RWPE2 (cell line): ENCODE data around the gene GOLGA6L10.
A peak's percentile ranks its signal among the peaks of the same experiment; 100 is the strongest.
"Not testable (repeated sequence)": the region's sequence is repeated elsewhere in the genome, so short reads cannot be mapped to it uniquely, and the experiment has no call there.

Experiments used
- ATAC-seq: fragments of 200-7000 bp; cut with Tn5 transposase; 3 replicates; pipeline ENCODE4 v1.9.1; 2021; ENCODE audit warnings: low read depth
- DNase-seq: peaks from one replicate; pipeline ENCODE4 v3.0.0-alpha.2; 2020; ENCODE audit warnings: low spot score
- H3K27ac ChIP-seq: fragments of 450-650 bp; 2 replicates; pipeline ENCODE4 v1.5.1; 2017; ENCODE audit warnings: mild to moderate bottlenecking; ENCODE audit not compliant: poor library complexity, severe bottlenecking
- H3K27me3 ChIP-seq: fragments of 250-450 bp; sonication (Bioruptor Pico); 2 replicates; pipeline ENCODE4 v1.5.1; 2021; ENCODE audit warnings: mild to moderate bottlenecking, moderate library complexity; ENCODE audit not compliant: insufficient read depth, poor library complexity, severe bottlenecking
- H3K36me3 ChIP-seq: fragments of 250-450 bp; sonication (Bioruptor Pico); 2 replicates; pipeline ENCODE4 v1.5.1; 2020; ENCODE audit warnings: low read depth, mild to moderate bottlenecking, moderate library complexity
- H3K4me1 ChIP-seq: fragments of 250-450 bp; sonication (Bioruptor Pico); 2 replicates; pipeline ENCODE4 v1.5.1; 2021; ENCODE audit warnings: mild to moderate bottlenecking, moderate library complexity; ENCODE audit not compliant: insufficient read depth, poor library complexity, severe bottlenecking
- H3K4me3 ChIP-seq: fragments of 250-450 bp; sonication (Bioruptor Pico); 2 replicates; pipeline ENCODE4 v1.5.1; 2021; ENCODE audit warnings: mild to moderate bottlenecking, moderate library complexity; ENCODE audit not compliant: severe bottlenecking
- H3K9me3 ChIP-seq: fragments of 250-450 bp; sonication (Bioruptor Pico); 2 replicates; pipeline ENCODE4 v1.5.1; 2021; ENCODE audit warnings: mild to moderate bottlenecking, moderate library complexity; ENCODE audit not compliant: severe bottlenecking
- TF ChIP-seq, protein P1 (sequence below): fragments of 450-650 bp; IDR thresholded peaks from one replicate; pipeline ENCODE4 v1.5.1; 2017; ENCODE audit warnings: mild to moderate bottlenecking, moderate library complexity; ENCODE audit not compliant: poor library complexity, severe bottlenecking

Gene GOLGA6L10

DNA sequence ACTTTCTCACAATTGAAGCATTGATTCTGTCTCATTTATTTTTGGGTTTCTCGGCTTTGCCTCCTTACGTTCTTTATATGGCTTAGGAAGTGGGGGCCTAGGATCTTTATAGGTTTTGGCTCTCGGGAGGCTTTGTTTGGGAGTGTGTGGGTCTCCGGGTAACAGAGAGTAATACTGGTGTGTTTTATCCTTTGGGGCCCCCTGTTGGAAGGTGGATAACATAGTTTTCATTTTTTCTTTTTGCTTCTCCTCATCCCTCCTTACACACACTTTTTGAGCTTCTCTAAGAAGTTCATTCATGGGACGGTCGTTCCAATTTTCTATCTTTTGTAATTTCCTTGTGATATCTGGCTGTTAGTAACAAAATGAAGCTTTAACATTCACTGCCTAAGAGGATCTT lies 30.3 kb upstream of the GOLGA6L10 start:
- DNase-seq, H3K4me1 ChIP-seq: not testable (repeated sequence)

DNA sequence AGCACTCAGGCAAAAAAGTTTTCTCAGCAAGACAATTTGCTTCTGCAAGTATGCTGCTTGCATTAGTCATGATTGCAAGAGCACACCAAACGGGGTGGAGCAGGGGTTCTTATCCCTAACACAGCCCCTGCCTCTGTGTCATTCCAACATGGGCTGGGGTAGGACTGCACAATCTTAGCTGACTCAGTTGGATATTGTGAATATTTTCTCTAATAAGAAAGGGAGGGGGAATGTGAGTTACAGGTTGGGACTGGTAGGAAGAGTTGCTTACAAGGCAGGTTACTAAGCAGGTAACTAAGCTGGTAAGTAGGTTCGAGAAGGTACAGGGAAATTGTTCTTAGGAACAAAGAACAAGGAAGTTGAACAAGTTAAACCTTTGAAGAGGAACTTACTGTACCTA lies 24.4 kb upstream of the GOLGA6L10 start:
- peak; percentile 70; the same call in 2 of the 3 replicates for ATAC-seq
- H3K9me3 ChIP-seq, H3K4me3 ChIP-seq, H3K36me3 ChIP-seq, H3K27me3 ChIP-seq: not testable (repeated sequence)
- peak overlapping the region; percentile 79 for H3K27ac ChIP-seq
- peaks cover 14% of the 10 kb centered on the region for H3K4me1 ChIP-seq
- peak; percentile 87 for DNase-seq

More for the DNA sequence above, 30.3 kb upstream of the GOLGA6L10 start:
- H3K4me3 ChIP-seq, H3K27ac ChIP-seq, H3K36me3 ChIP-seq, H3K27me3 ChIP-seq, H3K9me3 ChIP-seq, ATAC-seq: not testable (repeated sequence)

DNA sequence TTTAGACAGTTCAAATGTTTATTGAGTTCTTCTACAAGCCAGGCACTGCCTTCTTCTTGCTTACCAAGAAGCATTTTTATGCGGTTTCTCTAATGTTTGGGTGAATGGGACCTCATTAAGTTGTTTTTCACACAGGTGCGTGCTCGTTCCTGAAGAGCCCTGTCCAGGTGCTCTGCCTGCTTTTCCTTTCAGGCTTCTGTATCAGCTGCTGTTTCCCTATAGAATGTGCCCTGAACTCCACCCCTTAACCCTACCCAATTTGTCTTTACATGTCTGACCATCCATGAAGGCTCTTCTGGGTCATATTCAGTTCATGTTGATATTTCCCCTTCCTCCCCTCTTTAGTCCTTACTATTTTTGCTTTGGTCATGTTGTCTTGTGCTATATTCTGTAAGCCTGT lies 22.4 kb upstream of the GOLGA6L10 start:
- no peaks in the 10 kb centered on the region for H3K9me3 ChIP-seq
- ATAC-seq, result no peak
- no peak overlapping the region for H3K27ac ChIP-seq
- H3K4me1 ChIP-seq, result peaks cover 14% of the 10 kb centered on the region
- no peak overlapping the region for H3K4me3 ChIP-seq
- H3K27me3 ChIP-seq, result no peaks in the 10 kb centered on the region
- TF ChIP-seq, protein P1, sequence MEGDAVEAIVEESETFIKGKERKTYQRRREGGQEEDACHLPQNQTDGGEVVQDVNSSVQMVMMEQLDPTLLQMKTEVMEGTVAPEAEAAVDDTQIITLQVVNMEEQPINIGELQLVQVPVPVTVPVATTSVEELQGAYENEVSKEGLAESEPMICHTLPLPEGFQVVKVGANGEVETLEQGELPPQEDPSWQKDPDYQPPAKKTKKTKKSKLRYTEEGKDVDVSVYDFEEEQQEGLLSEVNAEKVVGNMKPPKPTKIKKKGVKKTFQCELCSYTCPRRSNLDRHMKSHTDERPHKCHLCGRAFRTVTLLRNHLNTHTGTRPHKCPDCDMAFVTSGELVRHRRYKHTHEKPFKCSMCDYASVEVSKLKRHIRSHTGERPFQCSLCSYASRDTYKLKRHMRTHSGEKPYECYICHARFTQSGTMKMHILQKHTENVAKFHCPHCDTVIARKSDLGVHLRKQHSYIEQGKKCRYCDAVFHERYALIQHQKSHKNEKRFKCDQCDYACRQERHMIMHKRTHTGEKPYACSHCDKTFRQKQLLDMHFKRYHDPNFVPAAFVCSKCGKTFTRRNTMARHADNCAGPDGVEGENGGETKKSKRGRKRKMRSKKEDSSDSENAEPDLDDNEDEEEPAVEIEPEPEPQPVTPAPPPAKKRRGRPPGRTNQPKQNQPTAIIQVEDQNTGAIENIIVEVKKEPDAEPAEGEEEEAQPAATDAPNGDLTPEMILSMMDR, result no peak
- H3K36me3 ChIP-seq, result no peaks in the 10 kb centered on the region
- DNase-seq, result no peak

DNA sequence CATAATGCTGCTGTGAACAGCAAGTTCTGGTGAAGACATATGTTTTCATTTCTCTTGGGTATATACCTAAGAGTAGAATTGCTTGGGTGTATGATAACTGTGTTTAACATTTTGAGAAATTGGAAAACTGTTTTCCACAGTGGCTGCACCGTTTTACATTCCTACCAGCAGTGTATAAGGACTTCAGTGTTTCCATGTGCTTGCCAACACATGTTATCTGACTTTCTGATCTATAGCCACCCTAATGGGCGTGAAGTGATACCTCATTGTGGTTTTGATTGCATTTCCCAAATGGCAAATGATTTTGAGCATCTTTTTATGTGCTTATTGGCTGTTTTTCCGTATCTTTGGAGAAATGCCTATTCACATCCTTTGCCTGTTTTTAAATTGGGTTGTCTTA lies 18.5 kb upstream of the GOLGA6L10 start:
- not testable (repeated sequence) for H3K4me1 ChIP-seq, H3K4me3 ChIP-seq, H3K36me3 ChIP-seq, DNase-seq, H3K9me3 ChIP-seq, H3K27me3 ChIP-seq, H3K27ac ChIP-seq
- peak; percentile 28; the same call in 1 of the 3 replicates for ATAC-seq

DNA sequence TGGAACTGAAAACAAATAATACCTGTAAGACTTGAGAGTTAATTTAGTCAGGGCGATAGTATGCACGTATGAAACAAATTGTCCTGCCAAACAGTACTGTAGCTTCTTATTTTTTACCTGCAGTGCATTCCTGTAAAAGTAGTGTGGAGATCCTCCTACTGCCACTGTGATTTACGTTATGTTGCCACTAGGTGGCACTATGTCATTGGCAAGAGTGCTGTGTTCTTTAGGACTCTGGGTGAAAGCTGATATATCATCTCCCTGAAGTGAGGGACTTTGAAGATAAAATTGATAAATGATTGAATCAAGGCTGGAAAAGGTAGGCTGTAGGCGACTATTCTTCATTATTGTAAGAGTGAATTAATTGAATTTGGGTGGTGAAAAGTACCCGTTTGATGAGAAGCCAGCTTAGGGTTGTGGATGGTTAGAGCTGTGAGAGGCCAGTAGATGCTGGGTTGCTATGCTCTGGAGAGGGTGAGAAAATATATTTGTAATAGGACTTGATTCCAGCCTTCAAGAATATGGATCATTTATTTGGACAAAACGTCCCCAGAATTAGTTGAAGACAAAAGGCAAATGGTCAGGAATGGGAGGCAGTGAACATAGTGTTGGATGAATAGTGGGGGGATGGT lies 16.5 kb upstream of the GOLGA6L10 start:
- not testable (repeated sequence) for H3K9me3 ChIP-seq, H3K36me3 ChIP-seq, H3K27ac ChIP-seq, H3K4me1 ChIP-seq, H3K4me3 ChIP-seq, DNase-seq, H3K27me3 ChIP-seq
- ATAC-seq, result peak; percentile 96

DNA sequence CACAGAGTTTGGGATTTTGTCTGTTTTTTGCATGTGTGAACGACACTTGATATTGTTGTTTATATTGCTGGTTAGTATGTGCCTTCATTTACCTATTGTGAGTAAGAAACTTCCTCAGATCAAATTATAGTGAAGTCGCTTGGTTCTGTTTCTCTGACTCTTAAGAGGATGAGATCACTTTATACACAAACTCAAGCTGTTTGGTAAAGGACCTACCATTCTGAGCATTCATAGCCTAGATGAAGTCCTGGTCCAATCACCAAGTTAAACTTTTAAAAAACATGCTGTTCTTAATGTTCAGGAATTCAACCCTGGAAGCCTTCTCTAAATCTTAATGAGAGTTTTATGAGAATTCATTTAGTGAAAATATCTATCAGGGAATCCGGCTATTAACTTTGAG lies 15.3 kb upstream of the GOLGA6L10 start:
- ATAC-seq, H3K4me1 ChIP-seq, H3K27me3 ChIP-seq, H3K9me3 ChIP-seq, H3K27ac ChIP-seq, DNase-seq, H3K4me3 ChIP-seq, H3K36me3 ChIP-seq: not testable (repeated sequence)

DNA sequence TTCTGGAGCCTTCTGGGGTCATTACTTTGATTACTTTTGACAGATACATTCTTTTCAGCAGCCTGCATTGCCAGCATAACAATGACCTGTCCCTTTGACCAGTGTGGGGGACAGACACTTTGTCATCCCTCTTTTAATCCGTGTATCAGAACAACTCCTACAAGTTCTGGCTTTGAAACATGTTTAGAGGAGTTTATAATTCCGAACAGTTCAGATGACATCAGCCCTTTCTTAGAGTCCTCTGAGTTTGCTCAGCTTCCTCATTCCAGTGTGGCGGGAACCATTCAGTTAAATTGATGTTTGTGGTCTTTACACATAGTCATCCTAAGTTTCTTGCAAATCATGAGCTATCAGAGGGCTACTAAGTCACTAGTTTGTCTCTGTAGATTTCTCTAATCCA lies 13.5 kb upstream of the GOLGA6L10 start:
- not testable (repeated sequence) for H3K4me1 ChIP-seq, DNase-seq, H3K27me3 ChIP-seq, H3K36me3 ChIP-seq, H3K9me3 ChIP-seq, H3K4me3 ChIP-seq, H3K27ac ChIP-seq
- ATAC-seq, result peak; percentile 59; the same call in 2 of the 3 replicates

DNA sequence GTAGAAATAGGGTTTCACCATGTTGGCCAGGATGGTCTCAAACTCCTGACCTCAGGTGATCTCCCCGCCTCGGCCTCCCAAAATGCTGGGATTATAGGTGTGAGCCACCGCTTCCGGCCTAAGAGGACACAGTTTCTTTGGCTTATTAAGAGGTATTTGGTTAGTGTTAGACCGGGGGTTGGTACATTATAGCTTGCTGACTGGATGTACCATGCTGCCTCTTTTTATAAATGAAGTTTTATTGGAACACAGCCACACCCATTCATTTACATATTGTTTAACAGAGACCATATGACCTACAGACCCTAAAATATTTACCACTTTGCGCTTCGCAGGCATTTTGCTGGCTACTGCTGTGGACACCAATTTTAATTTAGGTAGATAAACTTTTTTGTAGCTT lies 11.3 kb upstream of the GOLGA6L10 start:
- not testable (repeated sequence) for H3K27ac ChIP-seq, H3K4me1 ChIP-seq, H3K9me3 ChIP-seq, DNase-seq, H3K4me3 ChIP-seq, ATAC-seq, H3K27me3 ChIP-seq, H3K36me3 ChIP-seq

DNA sequence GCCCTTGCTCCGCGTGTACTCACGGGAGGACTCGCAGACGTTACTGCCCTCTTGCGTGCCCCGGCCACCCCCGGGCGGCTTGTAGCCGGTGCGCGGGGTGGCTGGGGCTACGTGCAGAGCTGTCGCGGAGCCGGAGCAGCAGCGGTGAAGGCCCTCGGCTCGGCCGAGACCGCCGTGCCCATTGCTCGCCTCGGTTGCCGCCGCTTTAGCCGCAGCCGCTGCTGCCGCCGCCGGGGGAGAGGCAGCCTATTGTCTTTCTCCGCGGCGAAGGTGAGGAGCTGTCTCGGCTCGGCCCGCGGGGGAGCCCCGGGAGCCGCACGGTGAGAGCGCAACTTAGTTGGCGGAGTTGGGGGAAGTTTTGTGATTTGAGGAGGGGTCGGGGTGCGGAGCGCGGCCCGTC lies 5.8 kb upstream of the GOLGA6L10 start:
- not testable (repeated sequence) for H3K36me3 ChIP-seq, ATAC-seq

DNA sequence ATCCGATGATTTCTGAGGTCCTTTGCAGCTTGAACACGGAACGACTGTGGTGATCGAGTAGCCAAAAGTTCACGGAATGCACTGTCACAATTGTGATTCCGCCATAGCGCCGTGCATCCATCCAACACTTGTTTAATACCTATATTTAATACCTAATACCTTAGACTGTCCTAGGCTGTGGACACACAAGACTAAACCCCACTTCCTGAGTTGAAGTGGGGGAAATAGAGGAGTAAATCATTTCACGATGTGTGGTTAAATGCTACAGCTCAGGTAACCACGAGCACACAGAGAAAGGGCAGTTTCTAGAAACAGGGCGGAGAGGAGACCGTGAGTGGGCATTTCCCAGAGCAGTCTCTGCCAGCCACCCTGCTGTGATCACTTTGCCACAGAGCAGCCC lies 5.3 kb upstream of the GOLGA6L10 start:
- not testable (repeated sequence) for H3K27ac ChIP-seq, DNase-seq, H3K9me3 ChIP-seq, H3K36me3 ChIP-seq, ATAC-seq, H3K4me3 ChIP-seq, H3K4me1 ChIP-seq, H3K27me3 ChIP-seq

More for the DNA sequence above, 5.8 kb upstream of the GOLGA6L10 start:
- not testable (repeated sequence) for H3K9me3 ChIP-seq, H3K27ac ChIP-seq, DNase-seq, H3K4me1 ChIP-seq, H3K27me3 ChIP-seq, H3K4me3 ChIP-seq

DNA sequence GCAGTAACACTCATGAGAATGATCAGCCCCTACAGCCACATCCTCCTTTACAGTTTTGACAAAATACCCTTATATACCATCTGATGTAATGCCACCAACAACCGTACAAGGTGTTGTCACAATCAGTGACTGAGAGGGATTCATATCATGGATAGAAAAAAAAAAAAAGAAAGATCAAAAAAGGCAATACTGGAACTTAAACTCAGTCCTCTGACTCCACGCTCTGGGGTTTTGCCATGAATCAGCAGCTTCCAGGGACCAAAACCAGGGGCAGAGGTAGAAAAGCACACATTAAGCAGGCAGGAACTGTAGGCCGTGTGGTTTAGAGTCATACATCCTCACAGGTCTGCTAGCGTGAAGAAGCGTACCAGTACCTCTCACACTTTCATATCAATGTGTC lies 1.6 kb downstream of the GOLGA6L10 start:
- ATAC-seq, H3K4me1 ChIP-seq, H3K4me3 ChIP-seq, DNase-seq, H3K9me3 ChIP-seq, H3K27me3 ChIP-seq, H3K36me3 ChIP-seq, H3K27ac ChIP-seq: not testable (repeated sequence)
